Measurements from ENCODE around the gene PDZD2. TPM values are rescaled to one million over a fixed set of nuclear protein-coding genes. Genes with fewer than 3 reads are reported as not detected.

Gene PDZD2
- total RNA-seq, 1 experiment from 2014 or later = not detected

GRCh38 chr5:32044939-32045338, 406.0 kb downstream of the PDZD2 start:
- no peaks in the 10 kb centered on the region for H3K79me2 ChIP-seq (ENCODE audit: low read depth)
- H3K4me3 ChIP-seq = no peak overlapping the region
- no peaks in the 10 kb centered on the region for H3F3A ChIP-seq (ENCODE audit: insufficient read depth, low read depth)
- POLR2A ChIA-PET (ENCODE audit: unreplicated experiment) = interaction anchor here (0.6 kb wide), 1 partner anchor 300 kb away, joined by 5 read pairs; no protein-coding TSS in a partner anchor
- H3K27ac ChIP-seq = no peak overlapping the region
- CTCF ChIA-PET = no interaction called here
- intact Hi-C loops (cut with micrococcal nuclease; ENCODE audit: unreplicated experiment) = no loop called here
- H3K36me3 ChIP-seq (ENCODE audit: low read depth) = no peaks in the 10 kb centered on the region
- peaks cover 64% of the 10 kb centered on the region for H3K27me3 ChIP-seq (ENCODE audit: insufficient read depth, low read depth)
- BruUV-seq (replicated peaks) = no TSS peak
- TF ChIP-seq EZH2 (IDR thresholded peaks at IDR 0.05; ENCODE audit: low read depth) = no peak
- no peak for TF ChIP-seq CTCF (conservative IDR thresholded peaks at IDR 0.05)
- no peak overlapping the region for H3K4me2 ChIP-seq
- H3K4me1 ChIP-seq (replicated peaks; ENCODE audit: insufficient read depth) = no peaks in the 10 kb centered on the region
- DNase-seq = no peak
- no peak overlapping the region for H2AFZ ChIP-seq
- no peaks in the 10 kb centered on the region; the same call in 1 of the 2 replicates for H3K9me3 ChIP-seq (ENCODE audit: insufficient read depth, low read depth)
- H4K20me1 ChIP-seq (ENCODE audit: insufficient read depth) = no peaks in the 10 kb centered on the region
- no peaks in the 10 kb centered on the region for H3K9me2 ChIP-seq (ENCODE audit: insufficient read depth)

DNA sequence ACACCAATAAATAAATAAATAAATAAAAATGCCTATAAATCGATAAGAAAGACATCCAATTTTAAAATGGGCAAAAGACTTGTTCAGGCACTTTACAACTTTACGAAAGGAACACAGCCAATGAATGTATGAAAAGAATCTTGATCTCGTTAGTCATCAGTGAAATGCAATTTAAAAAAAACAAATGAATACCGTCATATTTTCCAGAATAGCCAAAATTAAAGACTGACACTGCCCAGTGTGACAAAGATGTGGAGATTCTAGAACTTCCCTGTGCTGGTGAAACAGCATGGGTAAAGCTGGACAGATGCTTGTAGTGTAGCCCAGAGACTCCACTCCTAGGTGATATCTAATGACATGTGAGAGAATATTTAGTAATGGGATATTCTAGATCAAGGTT, 408.1 kb downstream of the PDZD2 start:
- TF ChIP-seq CTCF (conservative IDR thresholded peaks at IDR 0.05) = no peak
- no peak for TF ChIP-seq EZH2 (IDR thresholded peaks at IDR 0.05; ENCODE audit: low read depth)

GRCh38 chr5:32051796-32052195, 412.9 kb downstream of the PDZD2 start:
- Histone ChIP-seq H3K4me2 (no peak overlapping the region), H3F3A (ENCODE audit: insufficient read depth, low read depth) (no peaks in the 10 kb centered on the region), H2AFZ (no peak overlapping the region), H3K9me3 (ENCODE audit: insufficient read depth, low read depth) (no peaks in the 10 kb centered on the region), H3K4me1 (replicated peaks; ENCODE audit: insufficient read depth) (no peaks in the 10 kb centered on the region), H3K79me2 (ENCODE audit: low read depth) (no peaks in the 10 kb centered on the region), H3K27ac (no peak overlapping the region), H3K9me2 (ENCODE audit: insufficient read depth) (no peaks in the 10 kb centered on the region), H4K20me1 (ENCODE audit: insufficient read depth) (no peaks in the 10 kb centered on the region), H3K36me3 (ENCODE audit: low read depth) (no peaks in the 10 kb centered on the region), H3K4me3 (no peak overlapping the region), H3K27me3 (ENCODE audit: insufficient read depth, low read depth) (peaks cover 89% of the 10 kb centered on the region)
- ChIA-PET POLR2A (ENCODE audit: unreplicated experiment) (no interaction called here), CTCF (no interaction called here)
- no TSS peak for BruUV-seq (replicated peaks)
- intact Hi-C loops (cut with micrococcal nuclease; ENCODE audit: unreplicated experiment) = no loop called here
- TF ChIP-seq CTCF (conservative IDR thresholded peaks at IDR 0.05) = no peak
- TF ChIP-seq EZH2 (IDR thresholded peaks at IDR 0.05; ENCODE audit: low read depth) = no peak
- no peak for DNase-seq

More for the DNA sequence above, 408.1 kb downstream of the PDZD2 start:
- Histone ChIP-seq H2AFZ (no peak overlapping the region), H3K36me3 (ENCODE audit: low read depth) (no peaks in the 10 kb centered on the region), H3K9me3 (ENCODE audit: insufficient read depth, low read depth) (no peaks in the 10 kb centered on the region), H3F3A (ENCODE audit: insufficient read depth, low read depth) (no peaks in the 10 kb centered on the region), H3K4me2 (no peak overlapping the region), H3K27ac (no peak overlapping the region), H3K79me2 (ENCODE audit: low read depth) (no peaks in the 10 kb centered on the region), H3K4me3 (no peak overlapping the region), H4K20me1 (ENCODE audit: insufficient read depth) (no peaks in the 10 kb centered on the region), H3K27me3 (ENCODE audit: insufficient read depth, low read depth) (peaks cover 83% of the 10 kb centered on the region), H3K4me1 (replicated peaks; ENCODE audit: insufficient read depth) (no peaks in the 10 kb centered on the region), H3K9me2 (ENCODE audit: insufficient read depth) (no peaks in the 10 kb centered on the region)
- no peak for DNase-seq
- POLR2A ChIA-PET (ENCODE audit: unreplicated experiment) = no interaction called here
- CTCF ChIA-PET = no interaction called here
- intact Hi-C loops (cut with micrococcal nuclease; ENCODE audit: unreplicated experiment) = no loop called here
- no TSS peak for BruUV-seq (replicated peaks)

Data from PC-9 (cell line).